ENCODE data around the gene MCTP1. TPM values are rescaled to one million over a fixed set of nuclear protein-coding genes. Genes with fewer than 3 reads are reported as not detected.

The MCTP1 gene
- total and polyA plus RNA-seq, 2 donors from 2014 or later = 1.4 to 19.3 TPM

GRCh38 chr5:94751460-94751859 is 533.4 kb downstream of the MCTP1 start:
- Histone ChIP-seq H3K27me3 (ENCODE audit: control insufficient read depth, insufficient read depth, low read length) (no peaks in the 10 kb centered on the region), H3K36me3 (ENCODE audit: control insufficient read depth in 2 of 3, insufficient read depth in 3 of 3, low read length in 3 of 3) (no peaks in the 10 kb centered on the region), H3K4me3 (ENCODE audit: low read length in 3 of 3) (no peak overlapping the region), H3K9ac (ENCODE audit: low read length in 3 of 3) (no peak overlapping the region), H3K27ac (ENCODE audit: low read depth in 2 of 2, low read length in 2 of 2) (no peak overlapping the region), H3K9me3 (ENCODE audit: control insufficient read depth in 2 of 3, insufficient read depth in 1 of 3, low read length in 3 of 3) (no peaks in the 10 kb centered on the region), H3K4me1 (ENCODE audit: control insufficient read depth in 2 of 3, insufficient read depth in 2 of 3, low read depth in 1 of 3, low read length in 3 of 3) (no peaks in the 10 kb centered on the region)
- no peak for FAIRE-seq
- TF ChIP-seq, protein P1, sequence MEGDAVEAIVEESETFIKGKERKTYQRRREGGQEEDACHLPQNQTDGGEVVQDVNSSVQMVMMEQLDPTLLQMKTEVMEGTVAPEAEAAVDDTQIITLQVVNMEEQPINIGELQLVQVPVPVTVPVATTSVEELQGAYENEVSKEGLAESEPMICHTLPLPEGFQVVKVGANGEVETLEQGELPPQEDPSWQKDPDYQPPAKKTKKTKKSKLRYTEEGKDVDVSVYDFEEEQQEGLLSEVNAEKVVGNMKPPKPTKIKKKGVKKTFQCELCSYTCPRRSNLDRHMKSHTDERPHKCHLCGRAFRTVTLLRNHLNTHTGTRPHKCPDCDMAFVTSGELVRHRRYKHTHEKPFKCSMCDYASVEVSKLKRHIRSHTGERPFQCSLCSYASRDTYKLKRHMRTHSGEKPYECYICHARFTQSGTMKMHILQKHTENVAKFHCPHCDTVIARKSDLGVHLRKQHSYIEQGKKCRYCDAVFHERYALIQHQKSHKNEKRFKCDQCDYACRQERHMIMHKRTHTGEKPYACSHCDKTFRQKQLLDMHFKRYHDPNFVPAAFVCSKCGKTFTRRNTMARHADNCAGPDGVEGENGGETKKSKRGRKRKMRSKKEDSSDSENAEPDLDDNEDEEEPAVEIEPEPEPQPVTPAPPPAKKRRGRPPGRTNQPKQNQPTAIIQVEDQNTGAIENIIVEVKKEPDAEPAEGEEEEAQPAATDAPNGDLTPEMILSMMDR (IDR thresholded peaks at IDR 0.05; ENCODE audit: borderline replicate concordance, extremely low read depth, insufficient read depth) = no peak
- DNase-seq = peak in 3 of 5 donors; percentile 26 to 54 (median 26)
- intact Hi-C loops (cut with DNase I) = no loop called here

- Histone ChIP-seq H3K27me3 (ENCODE audit: control insufficient read depth, insufficient read depth, low read length) (no peaks in the 10 kb centered on the region), H3K4me3 (ENCODE audit: low read length in 3 of 3) (no peak overlapping the region), H3K9me3 (ENCODE audit: control insufficient read depth in 2 of 3, insufficient read depth in 1 of 3, low read length in 3 of 3) (no peaks in the 10 kb centered on the region), H3K27ac (ENCODE audit: low read depth in 2 of 2, low read length in 2 of 2) (no peak overlapping the region), H3K9ac (ENCODE audit: low read length in 3 of 3) (no peak overlapping the region), H3K4me1 (ENCODE audit: control insufficient read depth in 2 of 3, insufficient read depth in 2 of 3, low read depth in 1 of 3, low read length in 3 of 3) (no peaks in the 10 kb centered on the region), H3K36me3 (ENCODE audit: control insufficient read depth in 2 of 3, insufficient read depth in 3 of 3, low read length in 3 of 3) (no peaks in the 10 kb centered on the region)
- FAIRE-seq (no peak), DNase-seq (no peak)
- TF ChIP-seq, protein P1 (IDR thresholded peaks at IDR 0.05; ENCODE audit: borderline replicate concordance, extremely low read depth, insufficient read depth) = no peak
- intact Hi-C loops (cut with DNase I) = no loop called here
Measured at GRCh38 chr5:94750681-94751080, 534.2 kb downstream of the MCTP1 start.

GRCh38 chr5:94749042-94749441 is 535.9 kb downstream of the MCTP1 start:
- no peaks in the 10 kb centered on the region for H3K9me3 ChIP-seq (ENCODE audit: control insufficient read depth in 2 of 3, insufficient read depth in 1 of 3, low read length in 3 of 3)
- TF ChIP-seq, protein P1 (IDR thresholded peaks at IDR 0.05; ENCODE audit: borderline replicate concordance, extremely low read depth, insufficient read depth) = no peak
- DNase-seq (no peak), FAIRE-seq (no peak)
- no peaks in the 10 kb centered on the region for H3K4me1 ChIP-seq (ENCODE audit: control insufficient read depth in 2 of 3, insufficient read depth in 2 of 3, low read depth in 1 of 3, low read length in 3 of 3)
- no peak overlapping the region for H3K4me3 ChIP-seq (ENCODE audit: low read length in 3 of 3)
- H3K36me3 ChIP-seq (ENCODE audit: control insufficient read depth in 2 of 3, insufficient read depth in 3 of 3, low read length in 3 of 3) = no peaks in the 10 kb centered on the region
- H3K27me3 ChIP-seq (ENCODE audit: control insufficient read depth, insufficient read depth, low read length) = no peaks in the 10 kb centered on the region
- no peak overlapping the region for H3K27ac ChIP-seq (ENCODE audit: low read depth in 2 of 2, low read length in 2 of 2)
- intact Hi-C loops (cut with DNase I) = no loop called here
- no peak overlapping the region for H3K9ac ChIP-seq (ENCODE audit: low read length in 3 of 3)

DNA sequence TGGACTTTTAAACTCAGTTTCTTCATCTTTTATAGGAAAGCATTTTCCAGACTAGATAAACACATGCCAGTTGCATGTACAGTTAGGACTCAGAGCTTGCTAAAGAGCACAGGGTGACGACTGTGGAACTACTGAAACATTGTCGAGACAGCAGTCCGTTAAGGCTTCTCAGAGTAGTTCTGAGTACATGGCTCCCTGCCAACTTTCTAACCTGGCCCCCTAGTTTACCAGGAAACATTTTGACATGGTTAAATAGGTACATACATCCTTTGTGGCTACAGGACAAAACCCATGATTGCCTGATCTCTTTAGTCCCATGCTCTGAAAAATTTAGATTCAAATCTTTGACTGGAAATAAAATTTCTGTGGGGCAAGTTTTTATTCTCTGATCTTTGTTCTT is 536.7 kb downstream of the MCTP1 start:
- Histone ChIP-seq H3K4me1 (ENCODE audit: control insufficient read depth in 2 of 3, insufficient read depth in 2 of 3, low read depth in 1 of 3, low read length in 3 of 3) (no peaks in the 10 kb centered on the region), H3K27ac (ENCODE audit: low read depth in 2 of 2, low read length in 2 of 2) (no peak overlapping the region), H3K9me3 (ENCODE audit: control insufficient read depth in 2 of 3, insufficient read depth in 1 of 3, low read length in 3 of 3) (no peaks in the 10 kb centered on the region), H3K36me3 (ENCODE audit: control insufficient read depth in 2 of 3, insufficient read depth in 3 of 3, low read length in 3 of 3) (no peaks in the 10 kb centered on the region), H3K9ac (ENCODE audit: low read length in 3 of 3) (no peak overlapping the region), H3K27me3 (ENCODE audit: control insufficient read depth, insufficient read depth, low read length) (no peaks in the 10 kb centered on the region), H3K4me3 (ENCODE audit: low read length in 3 of 3) (no peak overlapping the region)
- no peak for FAIRE-seq
- no peak for DNase-seq
- intact Hi-C loops (cut with DNase I) = no loop called here
- TF ChIP-seq, protein P1 (IDR thresholded peaks at IDR 0.05; ENCODE audit: borderline replicate concordance, extremely low read depth, insufficient read depth) = no peak

All from kidney (tissue), 14 donors.